LNCAP (cell line): ENCODE results near the gene ZNF322.

Experiments used
- TF ChIP-seq, protein P1 (sequence below): fragments of 450-650 bp; IDR thresholded peaks from 2 replicates; pipeline ENCODE4 v1.5.1; 2017; ENCODE audit warnings: mild to moderate bottlenecking

Gene ZNF322

DNA sequence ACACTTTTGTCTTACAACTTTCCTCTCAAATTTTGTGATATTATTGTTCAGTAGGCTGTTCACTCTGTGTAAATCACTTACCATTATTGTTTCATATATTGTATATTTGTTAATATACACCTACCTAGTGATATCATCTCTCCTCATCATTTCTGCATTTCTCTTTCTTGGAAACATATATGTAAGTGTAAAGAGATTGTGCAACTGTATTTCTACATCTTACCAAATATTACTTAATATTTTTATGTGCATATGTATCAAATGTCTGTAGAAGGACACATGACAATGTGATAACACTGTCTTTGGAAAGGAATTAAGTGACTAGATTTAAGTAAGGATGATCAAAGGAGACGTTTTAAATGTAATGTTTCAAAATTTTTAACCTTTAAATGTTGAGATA lies 30.2 kb downstream of the ZNF322 start:
- TF ChIP-seq, protein P1, sequence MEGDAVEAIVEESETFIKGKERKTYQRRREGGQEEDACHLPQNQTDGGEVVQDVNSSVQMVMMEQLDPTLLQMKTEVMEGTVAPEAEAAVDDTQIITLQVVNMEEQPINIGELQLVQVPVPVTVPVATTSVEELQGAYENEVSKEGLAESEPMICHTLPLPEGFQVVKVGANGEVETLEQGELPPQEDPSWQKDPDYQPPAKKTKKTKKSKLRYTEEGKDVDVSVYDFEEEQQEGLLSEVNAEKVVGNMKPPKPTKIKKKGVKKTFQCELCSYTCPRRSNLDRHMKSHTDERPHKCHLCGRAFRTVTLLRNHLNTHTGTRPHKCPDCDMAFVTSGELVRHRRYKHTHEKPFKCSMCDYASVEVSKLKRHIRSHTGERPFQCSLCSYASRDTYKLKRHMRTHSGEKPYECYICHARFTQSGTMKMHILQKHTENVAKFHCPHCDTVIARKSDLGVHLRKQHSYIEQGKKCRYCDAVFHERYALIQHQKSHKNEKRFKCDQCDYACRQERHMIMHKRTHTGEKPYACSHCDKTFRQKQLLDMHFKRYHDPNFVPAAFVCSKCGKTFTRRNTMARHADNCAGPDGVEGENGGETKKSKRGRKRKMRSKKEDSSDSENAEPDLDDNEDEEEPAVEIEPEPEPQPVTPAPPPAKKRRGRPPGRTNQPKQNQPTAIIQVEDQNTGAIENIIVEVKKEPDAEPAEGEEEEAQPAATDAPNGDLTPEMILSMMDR = no peak

DNA sequence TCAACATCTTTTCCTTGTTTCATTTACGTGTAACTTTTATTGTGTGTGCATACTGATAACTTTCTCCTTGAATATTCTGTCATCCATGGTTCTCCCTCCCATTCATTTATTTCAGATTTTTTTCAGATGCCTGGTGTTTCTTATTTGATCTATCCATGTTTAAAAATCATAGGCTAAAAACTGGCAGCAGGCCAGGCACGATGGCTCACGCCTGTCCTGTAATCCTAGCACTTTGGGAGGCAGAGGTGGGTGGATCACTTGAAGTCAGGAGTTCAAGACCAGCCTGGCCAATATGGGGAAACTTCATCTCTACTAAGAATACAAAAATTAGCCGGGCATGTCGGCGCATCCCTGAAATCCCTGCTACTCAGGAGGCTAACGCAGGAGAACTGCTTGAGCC lies 31.7 kb downstream of the ZNF322 start:
- TF ChIP-seq, protein P1 = no peak

DNA sequence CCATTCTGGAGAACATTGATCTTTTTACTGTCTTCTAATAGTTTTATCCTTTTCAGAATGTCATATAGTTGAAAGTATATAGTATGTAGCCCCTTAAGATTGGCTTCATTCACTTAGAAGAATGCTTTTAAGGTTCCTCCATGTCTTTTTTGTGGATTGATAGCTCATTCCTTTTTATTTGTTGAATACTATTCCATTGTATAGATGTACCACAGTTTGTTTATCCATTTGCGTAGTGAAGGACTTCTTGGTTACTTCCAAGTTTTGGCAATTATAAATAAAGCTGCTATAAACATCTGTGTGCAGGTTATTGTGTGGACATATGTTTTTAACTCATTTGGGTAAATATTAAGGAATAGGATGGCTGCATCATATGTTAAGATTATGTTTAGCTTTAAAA lies 35.0 kb downstream of the ZNF322 start:
- TF ChIP-seq, protein P1 = no peak

DNA sequence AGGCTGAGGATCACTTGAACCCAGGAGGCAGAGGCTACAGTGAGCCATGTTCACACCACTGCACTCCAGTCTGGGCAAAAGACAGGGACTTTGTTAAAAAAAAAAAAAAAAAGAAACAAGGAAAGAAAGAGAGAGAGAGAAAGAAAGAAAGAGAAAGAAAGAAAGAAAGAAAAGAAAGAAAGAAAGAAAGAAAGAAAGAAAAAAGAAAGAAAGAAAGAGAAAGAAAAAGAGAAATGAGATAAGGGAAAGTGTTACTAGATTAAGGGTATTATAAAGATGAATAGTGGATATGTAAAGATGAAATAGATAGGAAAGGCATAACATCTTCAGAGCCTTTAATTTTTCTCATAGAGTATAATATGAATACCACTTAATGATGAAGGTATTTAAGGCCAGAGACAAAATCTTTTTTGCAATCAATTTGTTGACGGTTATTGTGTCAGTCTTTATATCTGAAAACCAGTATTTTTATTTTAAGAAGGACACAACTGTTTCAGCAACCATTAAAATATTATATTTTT lies 36.1 kb downstream of the ZNF322 start:
- TF ChIP-seq, protein P1 = no peak

DNA sequence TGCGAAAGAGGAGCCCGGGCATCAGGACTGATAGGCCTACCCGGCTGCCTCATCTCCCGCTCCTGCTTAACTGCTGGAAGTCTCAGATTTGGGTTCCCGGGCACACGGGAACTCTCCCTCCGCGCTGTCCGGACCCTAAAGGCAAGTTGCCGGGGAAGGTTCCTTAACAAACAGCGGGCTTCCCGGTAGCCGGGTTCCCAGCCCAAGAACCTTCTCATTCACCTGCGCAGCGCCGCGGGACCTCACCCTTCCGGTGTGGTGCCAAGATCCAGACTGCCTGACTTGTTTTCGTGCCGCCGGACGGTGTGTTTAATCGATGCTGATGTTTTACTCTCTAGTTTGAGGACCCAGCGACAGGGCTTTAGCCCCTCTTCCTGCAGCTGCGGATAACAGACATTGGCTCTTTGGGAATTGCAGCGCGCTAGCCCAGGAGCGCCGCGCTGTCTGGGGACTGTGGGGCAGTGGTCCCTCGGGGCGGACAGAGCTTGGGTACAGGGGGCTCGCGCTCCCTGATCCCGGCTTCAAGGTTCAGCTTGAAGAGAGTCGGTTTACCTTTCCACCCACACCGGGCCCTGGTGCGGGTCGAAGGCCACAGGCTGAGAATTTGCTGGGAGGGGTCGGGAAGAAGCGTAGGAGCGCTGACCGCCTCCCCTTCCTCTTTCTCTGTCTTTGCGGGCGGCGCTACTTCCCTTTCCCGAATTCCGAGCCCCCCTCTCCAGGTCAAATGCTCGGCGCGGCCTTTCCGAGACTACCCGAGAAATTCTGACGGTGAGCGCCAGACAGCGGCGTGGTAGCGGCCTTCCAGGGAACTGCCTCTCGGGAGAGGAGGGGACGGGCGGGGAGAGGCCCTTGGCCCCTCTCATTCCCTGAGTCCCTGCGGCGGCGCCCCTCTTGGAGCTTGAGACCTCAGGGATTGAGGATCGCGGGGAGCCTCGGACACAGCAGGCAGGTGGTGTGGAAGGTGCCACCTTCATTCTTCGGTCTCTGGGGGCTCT lies 45.6 kb downstream of the ZNF322 start:
- TF ChIP-seq, protein P1 = no peak

GRCh38 chr6:26613201-26613600 lies 46.3 kb downstream of the ZNF322 start:
- TF ChIP-seq, protein P1 = no peak

- TF ChIP-seq, protein P1 = no peak
Measured at GRCh38 chr6:26611599-26611998, 47.9 kb downstream of the ZNF322 start.
